Body of pancreas (tissue), 4 donors: ENCODE results near the gene WDFY4. TPM values are rescaled to one million over a fixed set of nuclear protein-coding genes. Genes with fewer than 3 reads are reported as not detected.

Experiments used
- ATAC-seq: fragments of 150-250 bp; one replicate; pipeline ENCODE4 v1.9.1; 2016
- DNase-seq, 4 donors: peaks; one replicate each; pipeline ENCODE4 v3.0.0-alpha.2; 2019
- H3K27ac ChIP-seq, 4 donors: fragments of 200-600 bp; sonication (generic); 1 replicate in 3 of 4; 2 replicates in 1 of 4; pipeline versions ENCODE4 v1.5.1 to v1.6.1; 2016 to 2019; ENCODE audit warnings: mild to moderate bottlenecking in 1 of 4, mixed read lengths in 1 of 4, moderate library complexity in 1 of 4
- H3K27me3 ChIP-seq, 2 donors: fragments of 200-600 bp; sonication (generic); one replicate each; pipeline ENCODE4 v1.6.0; 2016; ENCODE audit warnings: mild to moderate bottlenecking in 1 of 2
- H3K36me3 ChIP-seq, 2 donors: fragments of 200-600 bp; sonication (generic); replicated peaks in 1 of 2; 2 replicates each; pipeline ENCODE4 v1.5.1; 2016; ENCODE audit warnings: low read depth in 2 of 2; ENCODE audit not compliant: insufficient read depth in 1 of 2
- H3K4me1 ChIP-seq: fragments of 200-600 bp; sonication (generic); one replicate; pipeline ENCODE4 v1.6.0; 2016
- H3K4me3 ChIP-seq, 2 donors: fragments of 200-600 bp; sonication (generic); 1 replicate in 1 of 2; 2 replicates in 1 of 2; pipeline ENCODE4 v1.5.1; 2016 to 2019
- H3K9me3 ChIP-seq, 3 donors: fragments of 200-600 bp; sonication (generic); 1 replicate in 2 of 3; 2 replicates in 1 of 3; pipeline ENCODE4 v1.5.1; 2016
- POLR2A ChIP-seq, 3 donors: fragments of 450-650 bp; IDR thresholded peaks; one replicate each; pipeline ENCODE4 v1.6.1; 2016; ENCODE audit warnings: antibody characterized with exemption in 3 of 3, mild to moderate bottlenecking in 2 of 3
- WGBS, 2 donors: methylation state at CpG; one replicate each; pipeline ENCODE4 v1.1.5; 2017; 5-methylcytosine and 5-hydroxymethylcytosine counted together
- intact Hi-C: fragments of 100-400 bp; cut with DNase I; formaldehyde crosslinking; loops from one replicate; pipeline ENCODE4 v1.15.1; 2023
- total RNA-seq, 2 donors: library from RNA; depleted of rRNA; stranded (reverse); fragments of >200 nt; gene quantifications; one replicate each; pipeline ENCODE4 v1.1.0, GENCODE V29; 2016
- TF ChIP-seq, protein P1 (sequence below), 7 experiments: fragments of 450-650 bp in 4 of 7; fragments of 200-600 bp in 3 of 7; sonication (generic) in 3 of 7; IDR thresholded peaks; one replicate each; pipeline ENCODE4 v1.5.1; 2016 to 2019; ENCODE audit warnings: antibody characterized with exemption in 7 of 7

Gene WDFY4
- total RNA-seq, 2 donors from 2014 or later = 0.66 to 2.3 TPM

GRCh38 chr10:48696535-48696873 is 11.8 kb downstream of the WDFY4 start:
- H3K36me3 ChIP-seq = no peaks in the 10 kb centered on the region
- 64 to 75% methylated on average over 4 of the region's 4 CpGs for WGBS, 2 donors
- TF ChIP-seq POLR2A (IDR thresholded peaks at IDR 0.05) = no peak
- TF ChIP-seq, protein P1, sequence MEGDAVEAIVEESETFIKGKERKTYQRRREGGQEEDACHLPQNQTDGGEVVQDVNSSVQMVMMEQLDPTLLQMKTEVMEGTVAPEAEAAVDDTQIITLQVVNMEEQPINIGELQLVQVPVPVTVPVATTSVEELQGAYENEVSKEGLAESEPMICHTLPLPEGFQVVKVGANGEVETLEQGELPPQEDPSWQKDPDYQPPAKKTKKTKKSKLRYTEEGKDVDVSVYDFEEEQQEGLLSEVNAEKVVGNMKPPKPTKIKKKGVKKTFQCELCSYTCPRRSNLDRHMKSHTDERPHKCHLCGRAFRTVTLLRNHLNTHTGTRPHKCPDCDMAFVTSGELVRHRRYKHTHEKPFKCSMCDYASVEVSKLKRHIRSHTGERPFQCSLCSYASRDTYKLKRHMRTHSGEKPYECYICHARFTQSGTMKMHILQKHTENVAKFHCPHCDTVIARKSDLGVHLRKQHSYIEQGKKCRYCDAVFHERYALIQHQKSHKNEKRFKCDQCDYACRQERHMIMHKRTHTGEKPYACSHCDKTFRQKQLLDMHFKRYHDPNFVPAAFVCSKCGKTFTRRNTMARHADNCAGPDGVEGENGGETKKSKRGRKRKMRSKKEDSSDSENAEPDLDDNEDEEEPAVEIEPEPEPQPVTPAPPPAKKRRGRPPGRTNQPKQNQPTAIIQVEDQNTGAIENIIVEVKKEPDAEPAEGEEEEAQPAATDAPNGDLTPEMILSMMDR (IDR thresholded peaks at IDR 0.05) = no peak
- DNase-seq (no peak), ATAC-seq (no peak)
- H3K4me3 ChIP-seq = no peak overlapping the region
- H3K4me1 ChIP-seq = no peaks in the 10 kb centered on the region
- H3K27ac ChIP-seq = no peak overlapping the region
- no peaks in the 10 kb centered on the region for H3K9me3 ChIP-seq
- intact Hi-C loops = no loop called here
- H3K27me3 ChIP-seq = no peaks in the 10 kb centered on the region

GRCh38 chr10:48697091-48697490 is 12.4 kb downstream of the WDFY4 start:
- Histone ChIP-seq H3K4me1 (no peaks in the 10 kb centered on the region), H3K27ac (no peak overlapping the region), H3K36me3 (no peaks in the 10 kb centered on the region), H3K9me3 (no peaks in the 10 kb centered on the region), H3K4me3 (no peak overlapping the region), H3K27me3 (no peaks in the 10 kb centered on the region)
- TF ChIP-seq POLR2A (IDR thresholded peaks at IDR 0.05) = no peak
- TF ChIP-seq, protein P1 (IDR thresholded peaks at IDR 0.05) = no peak
- ATAC-seq (no peak), DNase-seq (no peak)
- intact Hi-C loops = no loop called here
- 70% methylated on average over 5 of the region's 5 CpGs; no CpG with 5 or more reads in 1 of the 2 donors for WGBS, 2 donors

DNA sequence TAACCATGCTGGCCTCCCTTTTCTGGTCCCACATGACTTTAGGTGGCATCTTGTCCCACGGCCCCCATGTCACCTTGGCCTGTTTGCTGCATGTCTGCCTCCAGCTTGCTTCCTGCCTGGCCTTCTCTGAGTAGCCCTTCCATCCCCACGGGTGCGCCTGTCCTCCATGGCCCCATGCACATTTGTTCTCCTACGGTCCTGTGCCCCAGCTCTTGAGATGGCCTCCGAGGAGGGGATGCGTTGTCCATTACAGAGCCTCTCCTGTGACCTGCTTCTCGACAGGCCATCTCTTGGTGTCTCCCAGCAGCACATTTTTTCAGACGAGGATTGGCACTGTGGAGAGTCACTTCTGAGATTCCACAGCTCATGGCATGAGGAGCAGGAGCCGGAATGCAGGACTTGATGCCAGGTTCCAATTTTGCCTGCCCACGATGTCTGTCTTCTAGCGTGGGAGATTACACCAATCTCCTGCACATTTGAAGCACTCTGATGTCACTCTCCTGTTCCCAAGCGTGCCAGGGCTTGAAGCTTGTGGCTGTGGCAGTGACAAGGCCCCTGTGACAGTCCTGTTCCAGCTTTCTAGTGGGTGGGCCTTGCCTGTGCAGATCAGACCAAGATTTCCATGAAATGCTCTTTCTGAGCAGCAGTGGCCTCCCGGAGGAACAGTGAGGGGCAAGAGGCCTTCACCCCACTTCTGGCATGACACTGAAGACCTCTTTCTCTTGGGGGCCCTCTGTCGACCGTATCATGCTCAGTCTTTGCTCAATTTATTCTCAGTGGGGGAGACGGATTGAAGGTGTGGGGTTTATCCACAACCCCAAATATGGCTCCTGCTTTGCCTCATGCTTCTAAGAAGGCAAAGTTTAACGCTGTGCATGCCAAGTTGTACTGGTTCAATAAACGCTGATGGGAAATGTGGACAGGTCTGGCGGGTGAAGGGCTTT is 13.4 kb downstream of the WDFY4 start:
- Histone ChIP-seq H3K27me3 (no peaks in the 10 kb centered on the region), H3K9me3 (no peaks in the 10 kb centered on the region), H3K27ac (no peak overlapping the region), H3K4me3 (no peak overlapping the region), H3K36me3 (no peaks in the 10 kb centered on the region), H3K4me1 (no peaks in the 10 kb centered on the region)
- no peak for ATAC-seq
- TF ChIP-seq, protein P1 (IDR thresholded peaks at IDR 0.05) = no peak
- no peak for TF ChIP-seq POLR2A (IDR thresholded peaks at IDR 0.05)
- 59 to 70% methylated on average over 19 of the region's 19 CpGs for WGBS, 2 donors
- intact Hi-C loops = no loop called here
- no peak for DNase-seq

GRCh38 chr10:48699011-48699627 is 14.4 kb downstream of the WDFY4 start:
- WGBS, 2 donors = 38 to 48% methylated on average over 8 of the region's 8 CpGs
- Histone ChIP-seq H3K4me3 (no peak overlapping the region), H3K4me1 (no peaks in the 10 kb centered on the region), H3K27ac (no peak overlapping the region), H3K36me3 (no peaks in the 10 kb centered on the region), H3K9me3 (no peaks in the 10 kb centered on the region), H3K27me3 (no peaks in the 10 kb centered on the region)
- no peak for DNase-seq
- no peak for ATAC-seq
- intact Hi-C loops = no loop called here
- TF ChIP-seq, protein P1 (IDR thresholded peaks at IDR 0.05) = no peak
